Stimulated activated CD4-positive, alpha-beta T cell treated with anti-CD3 and anti-CD28 coated beads, Interleukin-1b, Interleukin-23, amount 100 ng/mL, for 1 hour (primary cell): ENCODE measurements around the gene DBNDD2.
A peak's percentile ranks its signal among the peaks of the same experiment; 100 is the strongest.

Experiments used
- DNase-seq, 2 donors: peaks; one replicate each; pipeline ENCODE4 v3.0.0-alpha.2; 2020; ENCODE audit warnings: low read depth in 2 of 2

DBNDD2 gene

GRCh38 chr20:45415822-45416637, 7.9 kb downstream of the DBNDD2 start, which contains the start of gene PIGT:
TSS of gene PIGT (plus strand) at chr20:45416141. CDS start at chr20:45416157, 16 bp downstream.
- DNase-seq, result peak; percentile 69

GRCh38 chr20:45416917-45417316, 8.8 kb downstream of the DBNDD2 start:
- DNase-seq, result no peak

- DNase-seq, result no peak
Measured at GRCh38 chr20:45419188-45420091, 11.4 kb downstream of the DBNDD2 start.

GRCh38 chr20:45420125-45420524, 12.0 kb downstream of the DBNDD2 start:
- DNase-seq, result no peak

GRCh38 chr20:45423700-45424099, 15.6 kb downstream of the DBNDD2 start:
- no peak for DNase-seq

GRCh38 chr20:45425561-45425960, 17.5 kb downstream of the DBNDD2 start:
- DNase-seq, result no peak

- DNase-seq, result no peak
Measured at GRCh38 chr20:45426320-45427016, 18.4 kb downstream of the DBNDD2 start.

- DNase-seq, result no peak
Measured at GRCh38 chr20:45427236-45428149, 19.4 kb downstream of the DBNDD2 start.

- DNase-seq, result no peak
Measured at GRCh38 chr20:45429618-45430017, 21.5 kb downstream of the DBNDD2 start.

GRCh38 chr20:45432294-45432693, 24.2 kb downstream of the DBNDD2 start:
- DNase-seq, result no peak

GRCh38 chr20:45433316-45433715, 25.2 kb downstream of the DBNDD2 start:
- no peak for DNase-seq

- no peak for DNase-seq
Measured at GRCh38 chr20:45433976-45434375, 25.9 kb downstream of the DBNDD2 start.

GRCh38 chr20:45436732-45437485, 28.8 kb downstream of the DBNDD2 start:
- peak; percentile 78 to 82 for DNase-seq

GRCh38 chr20:45440424-45440823, 32.3 kb downstream of the DBNDD2 start:
- DNase-seq, result no peak

- no peak for DNase-seq
Measured at GRCh38 chr20:45440891-45441685, 33.0 kb downstream of the DBNDD2 start.

- no peak for DNase-seq
Measured at GRCh38 chr20:45441746-45442145, 33.7 kb downstream of the DBNDD2 start.

- DNase-seq, result no peak
Measured at GRCh38 chr20:45444050-45444449, 36.0 kb downstream of the DBNDD2 start.

- no peak for DNase-seq
Measured at GRCh38 chr20:45445805-45446562, 37.9 kb downstream of the DBNDD2 start.

GRCh38 chr20:45448270-45448669, 40.2 kb downstream of the DBNDD2 start:
- DNase-seq, result no peak
